IMR-90 (cell line): Measurements from ENCODE around the gene DHX15. TPM values are rescaled to one million over a fixed set of nuclear protein-coding genes. Genes with fewer than 3 reads are reported as not detected.
A peak's percentile ranks its signal among the peaks of the same experiment; 100 is the strongest.

Experiments used
- ATAC-seq: fragments of 200-7000 bp; cut with Tn5 transposase; 2 replicates; pipeline ENCODE4 v1.9.1; 2020; ENCODE audit warnings: low read depth, mild to moderate bottlenecking, moderate library complexity
- BruUV-seq: library from RNA; stranded (reverse); fragments of 400-500 nt; replicated peaks from 2 replicates; lab custom pipeline; 2021; lab: Mats Ljungman, UMichigan
- CTCF ChIA-PET: fragments of 300-600 bp; formaldehyde crosslinking; extraction: SDS; loops from one replicate; lab custom pipeline; 2021; ENCODE audit warnings: antibody characterized with exemption; lab: Yijun Ruan, JAX
- POLR2A ChIA-PET: fragments of 300-600 bp; sonication (Branson Sonifier 250); formaldehyde crosslinking; loops from one replicate; lab custom pipeline; 2022; ENCODE audit warnings: antibody characterized with exemption; ENCODE audit not compliant: unreplicated experiment; lab: Charles Lee
- DNase-seq: peaks from one replicate; pipeline ENCODE4 v3.0.0; 2013
- H2AFZ ChIP-seq: replicated peaks from 2 replicates; pipeline ENCODE3; 2013; ENCODE audit warnings: low read length, mild to moderate bottlenecking; ENCODE audit not compliant: poor library complexity
- H2AK5ac ChIP-seq: 2 replicates; pipeline ENCODE4 v1.6.1; 2013; ENCODE audit warnings: low read depth, low read length, inconsistent platforms
- H2AK9ac ChIP-seq: replicated peaks from 2 replicates; pipeline ENCODE3; 2013; ENCODE audit warnings: mild to moderate bottlenecking, low read depth, low read length, moderate library complexity; ENCODE audit not compliant: poor library complexity
- H2BK120ac ChIP-seq: 2 replicates; pipeline ENCODE4 v1.6.1; 2013; ENCODE audit warnings: low read depth, low read length, inconsistent platforms
- H2BK15ac ChIP-seq: 3 replicates; pipeline ENCODE4 v1.6.1; 2013; ENCODE audit warnings: low read depth, low read length, inconsistent platforms
- H2BK20ac ChIP-seq: 2 replicates; pipeline ENCODE4 v1.6.1; 2013; ENCODE audit warnings: low read depth, mild to moderate bottlenecking, inconsistent platforms, low read length, moderate library complexity
- H2BK5ac ChIP-seq: 2 replicates; pipeline ENCODE4 v1.6.1; 2013; ENCODE audit warnings: mild to moderate bottlenecking, low read depth, low read length, inconsistent platforms; ENCODE audit not compliant: poor library complexity, severe bottlenecking
- H3K14ac ChIP-seq: replicated peaks from 2 replicates; pipeline ENCODE4 v1.6.1; 2013; ENCODE audit warnings: low read depth, low read length, inconsistent platforms
- H3K18ac ChIP-seq: 2 replicates; pipeline ENCODE4 v1.6.1; 2013; ENCODE audit warnings: low read depth, low read length, control low read depth
- H3K23ac ChIP-seq: 2 replicates; pipeline ENCODE4 v1.6.1; 2013; ENCODE audit warnings: low read depth, low read length, inconsistent platforms
- H3K27ac ChIP-seq: 2 replicates; pipeline ENCODE4 v1.5.1; 2013; ENCODE audit warnings: mild to moderate bottlenecking, control low read depth, low read length; ENCODE audit not compliant: insufficient read depth
- H3K27me3 ChIP-seq: 2 replicates; pipeline ENCODE4 v1.6.1; 2013; ENCODE audit warnings: low read length; ENCODE audit not compliant: control insufficient read depth, insufficient read depth
- H3K36me3 ChIP-seq: 2 replicates; pipeline ENCODE4 v1.6.1; 2013; ENCODE audit warnings: low read length, mixed read lengths; ENCODE audit not compliant: control insufficient read depth, insufficient read depth
- H3K4ac ChIP-seq: 2 replicates; pipeline ENCODE4 v1.6.1; 2013; ENCODE audit warnings: low read depth, low read length, inconsistent platforms
- H3K4me1 ChIP-seq: 2 replicates; pipeline ENCODE4 v1.6.1; 2013; ENCODE audit warnings: low read length, mixed read lengths; ENCODE audit not compliant: control insufficient read depth, insufficient read depth
- H3K4me2 ChIP-seq: 2 replicates; pipeline ENCODE4 v1.6.1; 2013; ENCODE audit warnings: low read depth, mild to moderate bottlenecking, control low read depth, low read length, moderate library complexity
- H3K4me3 ChIP-seq: 2 replicates; pipeline ENCODE4 v1.5.1; 2013; ENCODE audit warnings: low read depth, mild to moderate bottlenecking, control low read depth, low read length, moderate library complexity; ENCODE audit not compliant: insufficient read depth
- H3K56ac ChIP-seq: 2 replicates; pipeline ENCODE4 v1.6.1; 2013; ENCODE audit warnings: low read length, inconsistent platforms; ENCODE audit not compliant: insufficient read depth; ENCODE audit errors: extremely low read depth
- H3K79me1 ChIP-seq, 2 experiments: 2 replicates each; pipeline ENCODE4 v1.6.1; 2013; ENCODE audit warnings: low read length in 2 of 2, inconsistent platforms in 1 of 2, low read depth in 1 of 2
- H3K9ac ChIP-seq: 2 replicates; pipeline ENCODE4 v1.6.1; 2013; ENCODE audit warnings: low read depth, low read length, control low read depth
- H3K9me1 ChIP-seq: 2 replicates; pipeline ENCODE4 v1.6.1; 2013; ENCODE audit warnings: low read length, inconsistent platforms; ENCODE audit not compliant: insufficient read depth
- H3K9me3 ChIP-seq: 2 replicates; pipeline ENCODE4 v1.6.1; 2013; ENCODE audit warnings: low read length; ENCODE audit not compliant: control insufficient read depth, insufficient read depth
- H4K20me1 ChIP-seq: 2 replicates; pipeline ENCODE4 v1.6.1; 2013; ENCODE audit warnings: low read length, inconsistent platforms; ENCODE audit not compliant: insufficient read depth
- H4K5ac ChIP-seq: 2 replicates; pipeline ENCODE4 v1.6.1; 2013; ENCODE audit warnings: mild to moderate bottlenecking, low read depth, low read length, control low read depth
- H4K8ac ChIP-seq, 2 experiments: 2 replicates each; pipeline ENCODE4 v1.6.1; 2013; ENCODE audit warnings: low read depth in 2 of 2, low read length in 2 of 2, control low read depth in 1 of 2, inconsistent platforms in 1 of 2
- H4K91ac ChIP-seq: 2 replicates; pipeline ENCODE4 v1.6.1; 2013; ENCODE audit warnings: low read depth, low read length, inconsistent platforms; ENCODE audit not compliant: insufficient read depth
- BHLHE40 ChIP-seq: fragments of 150-350 bp; IDR thresholded peaks from 2 replicates; pipeline ENCODE4 v1.6.1; 2016; ENCODE audit warnings: mild to moderate bottlenecking, low read depth, low read length
- MXI1 ChIP-seq: IDR thresholded peaks from 2 replicates; pipeline ENCODE4 v1.6.1; 2012; ENCODE audit warnings: low read depth, mild to moderate bottlenecking, low read length, moderate library complexity, borderline replicate concordance
- RAD21 ChIP-seq: IDR thresholded peaks from 2 replicates; pipeline ENCODE4 v1.6.1; 2012; ENCODE audit warnings: low read length, improper control_type of control experiment
- RFX5 ChIP-seq: IDR thresholded peaks from 2 replicates; pipeline ENCODE4 v1.8.0; 2012; ENCODE audit warnings: low read depth, mild to moderate bottlenecking, low read length, moderate library complexity
- WGBS, 2 experiments: methylation state at CpG; one replicate each; pipeline versions ENCODE4 v1.1.5 to v1.1.7; 2013; ENCODE audit warnings: missing lambda C conversion rate in 2 of 2; ENCODE audit not compliant: insufficient read length in 1 of 2; ENCODE audit errors: extremely low coverage in 2 of 2; 5-methylcytosine and 5-hydroxymethylcytosine counted together
- dilution Hi-C: fragments of 300-500 bp; cut with HindIII; formaldehyde crosslinking; loops from one replicate; pipeline ENCODE4 v1.14.3; 2018; ENCODE audit warnings: low sequenced_read_pairs; ENCODE audit not compliant: unreplicated experiment
- in situ Hi-C: fragments of 300-500 bp; cut with MboI; formaldehyde crosslinking; loops from 3 replicates; pipeline ENCODE4 v1.14.3; 2019; ENCODE audit warnings: low sequenced_read_pairs, inconsistent platforms, mixed read lengths
- intact Hi-C: fragments of 100-400 bp; cut with micrococcal nuclease; formaldehyde crosslinking; loops from 2 replicates; pipeline ENCODE4 v1.10.0; 2022
- polyA plus RNA-seq, 3 experiments: library from polyadenylated mRNA; depleted of rRNA; stranded (reverse); fragments of >200 nt; gene quantifications; 2 replicates each; pipeline ENCODE4 v1.2.3, GENCODE V29; 2012; ENCODE audit warnings: low replicate concordance in 1 of 3
- total RNA-seq: library from RNA; depleted of rRNA; stranded (reverse); fragments of >200 nt; gene quantifications from 2 replicates; pipeline ENCODE4 v1.2.3, GENCODE V29; 2012

DHX15 gene
- total and polyA plus RNA-seq, 2 of the 4 experiments (the other 2 are of a cell fraction): 97.9 to 172 TPM

DNA sequence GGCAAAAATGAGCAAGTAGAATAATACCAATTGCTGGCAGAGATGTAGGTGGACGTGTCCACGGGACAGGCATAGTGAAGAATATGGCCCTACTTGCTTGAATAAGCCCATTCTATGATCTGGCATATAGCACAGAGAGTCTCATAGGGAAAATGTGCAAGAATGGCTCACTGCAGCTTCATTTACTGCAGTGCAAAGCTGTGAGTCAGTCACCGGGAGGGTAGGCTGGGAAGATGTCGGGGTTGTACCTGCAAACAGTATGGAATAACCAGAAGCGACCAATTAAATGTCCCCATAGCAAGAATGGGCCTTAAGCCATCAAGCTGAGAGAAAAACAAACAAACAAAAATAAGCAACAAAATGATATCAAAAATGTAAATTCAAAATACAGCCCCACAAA lies 74.3 kb downstream of the DHX15 start:
- Histone ChIP-seq H3K9me3 (no peaks in the 10 kb centered on the region), H4K5ac (no peak overlapping the region), H2BK5ac (no peak overlapping the region), H4K20me1 (peaks cover 11% of the 10 kb centered on the region), H2BK20ac (no peak overlapping the region), H3K4ac (no peak overlapping the region), H4K8ac (no peak overlapping the region), H3K9me1 (peaks cover 12% of the 10 kb centered on the region; the same call in 1 of the 2 replicates), H2AFZ (no peak overlapping the region), H3K27ac (no peak overlapping the region), H4K91ac (no peak overlapping the region), H2BK15ac (no peak overlapping the region), H3K23ac (no peak overlapping the region), H2BK120ac (no peak overlapping the region), H2AK9ac (no peak overlapping the region), H3K79me1 (peaks cover 0 to 3% of the 10 kb centered on the region in 2 experiments; a peak in 1 of 4 replicates), H3K27me3 (no peaks in the 10 kb centered on the region), H3K4me1 (peaks cover 2% of the 10 kb centered on the region), H3K18ac (no peak overlapping the region), H3K14ac (no peak overlapping the region), H3K56ac (no peak overlapping the region), H3K4me3 (no peak overlapping the region), H3K9ac (no peak overlapping the region), H2AK5ac (no peak overlapping the region), H3K36me3 (peaks cover 2% of the 10 kb centered on the region; the same call in 1 of the 2 replicates), H3K4me2 (no peak overlapping the region)
- WGBS, 2 experiments: no CpG with 5 or more reads among the region's 5 CpGs
- TF ChIP-seq RFX5 (no peak), RAD21 (no peak), BHLHE40 (no peak), MXI1 (no peak)
- DNase-seq (peak; percentile 24), ATAC-seq (no peak)
- intact Hi-C loops (no loop called here), in situ Hi-C loops (no loop called here), dilution Hi-C loops (no loop called here)
- no TSS peak for BruUV-seq
- ChIA-PET CTCF (no interaction called here), POLR2A (interaction anchor here (0.6 kb wide), 1 partner anchor 37 kb away, joined by 3 read pairs; no protein-coding TSS in a partner anchor)
